Vagina (tissue), 2 donors: ENCODE results near the gene PARD3. TPM values are rescaled to one million over a fixed set of nuclear protein-coding genes. Genes with fewer than 3 reads are reported as not detected.

ENCODE experiments used
- DNase-seq, 2 donors: peaks; one replicate each; pipeline ENCODE4 v3.0.0-alpha.2; 2017; ENCODE audit errors: extremely low spot score in 2 of 2
- H3K27ac ChIP-seq: fragments of 200-600 bp; sonication (generic); one replicate; pipeline ENCODE4 v1.5.1; 2019
- H3K27me3 ChIP-seq: fragments of 200-600 bp; sonication (generic); one replicate; pipeline ENCODE4 v1.5.1; 2019
- H3K36me3 ChIP-seq, 2 donors: fragments of 200-600 bp; sonication (generic); one replicate each; pipeline ENCODE4 v1.5.1; 2017 to 2019
- H3K4me1 ChIP-seq: fragments of 200-600 bp; sonication (generic); one replicate; pipeline ENCODE4 v1.5.1; 2019
- H3K4me3 ChIP-seq, 2 donors: fragments of 200-600 bp; sonication (generic); 1 replicate in 1 of 2; 2 replicates in 1 of 2; pipeline ENCODE4 v1.5.1; 2016 to 2019
- H3K9me3 ChIP-seq: fragments of 200-600 bp; sonication (generic); one replicate; pipeline ENCODE4 v1.5.1; 2019
- POLR2A ChIP-seq, 2 donors: fragments of 450-650 bp; IDR thresholded peaks; one replicate each; pipeline ENCODE4 v1.6.1; 2017; ENCODE audit warnings: antibody characterized with exemption in 2 of 2, mild to moderate bottlenecking in 2 of 2, moderate library complexity in 2 of 2
- POLR2AphosphoS5 ChIP-seq, 2 donors: sonication (generic); formaldehyde crosslinking; IDR thresholded peaks; one replicate each; pipeline ENCODE4 v1.9.0; 2017; ENCODE audit warnings: antibody characterized with exemption in 2 of 2, mild to moderate bottlenecking in 2 of 2, low read depth in 1 of 2; ENCODE audit not compliant: insufficient read depth in 1 of 2
- intact Hi-C: fragments of 100-400 bp; cut with DNase I; formaldehyde crosslinking; loops from one replicate; pipeline ENCODE4 v1.15.1; 2023
- total RNA-seq: library from RNA; depleted of rRNA; stranded (reverse); fragments of >200 nt; gene quantifications from one replicate; pipeline ENCODE4 v1.2.3, GENCODE V29; 2016
- TF ChIP-seq, protein P1 (sequence below), 3 experiments: fragments of 450-650 bp in 2 of 3; fragments of 200-600 bp in 1 of 3; sonication (generic) in 1 of 3; IDR thresholded peaks; one replicate each; pipeline ENCODE4 v1.5.1; 2017 to 2019; ENCODE audit warnings: antibody characterized with exemption in 3 of 3, mild to moderate bottlenecking in 2 of 3, moderate library complexity in 2 of 3

The PARD3 gene
- total RNA-seq, 1 donor from 2014 or later, result 95.5 TPM

- Histone ChIP-seq H3K4me1 (no peaks in the 10 kb centered on the region), H3K4me3 (no peak overlapping the region), H3K36me3 (peaks cover 0 to 11% of the 10 kb centered on the region in 2 donors), H3K9me3 (no peaks in the 10 kb centered on the region), H3K27me3 (no peaks in the 10 kb centered on the region), H3K27ac (no peak overlapping the region)
- no peak for DNase-seq
- no peak for TF ChIP-seq POLR2AphosphoS5 (IDR thresholded peaks at IDR 0.05; ENCODE audit: insufficient read depth in 1 of 2, low read depth in 1 of 2)
- no peak for TF ChIP-seq POLR2A (IDR thresholded peaks at IDR 0.05)
- TF ChIP-seq, protein P1, sequence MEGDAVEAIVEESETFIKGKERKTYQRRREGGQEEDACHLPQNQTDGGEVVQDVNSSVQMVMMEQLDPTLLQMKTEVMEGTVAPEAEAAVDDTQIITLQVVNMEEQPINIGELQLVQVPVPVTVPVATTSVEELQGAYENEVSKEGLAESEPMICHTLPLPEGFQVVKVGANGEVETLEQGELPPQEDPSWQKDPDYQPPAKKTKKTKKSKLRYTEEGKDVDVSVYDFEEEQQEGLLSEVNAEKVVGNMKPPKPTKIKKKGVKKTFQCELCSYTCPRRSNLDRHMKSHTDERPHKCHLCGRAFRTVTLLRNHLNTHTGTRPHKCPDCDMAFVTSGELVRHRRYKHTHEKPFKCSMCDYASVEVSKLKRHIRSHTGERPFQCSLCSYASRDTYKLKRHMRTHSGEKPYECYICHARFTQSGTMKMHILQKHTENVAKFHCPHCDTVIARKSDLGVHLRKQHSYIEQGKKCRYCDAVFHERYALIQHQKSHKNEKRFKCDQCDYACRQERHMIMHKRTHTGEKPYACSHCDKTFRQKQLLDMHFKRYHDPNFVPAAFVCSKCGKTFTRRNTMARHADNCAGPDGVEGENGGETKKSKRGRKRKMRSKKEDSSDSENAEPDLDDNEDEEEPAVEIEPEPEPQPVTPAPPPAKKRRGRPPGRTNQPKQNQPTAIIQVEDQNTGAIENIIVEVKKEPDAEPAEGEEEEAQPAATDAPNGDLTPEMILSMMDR (IDR thresholded peaks at IDR 0.05), result no peak
- intact Hi-C loops, result no loop called here
Observed at GRCh38 chr10:34378297-34378696, 436.8 kb downstream of the PARD3 start.

- Histone ChIP-seq H3K27ac (no peak overlapping the region), H3K4me1 (no peaks in the 10 kb centered on the region), H3K4me3 (no peak overlapping the region), H3K36me3 (peaks cover 0 to 11% of the 10 kb centered on the region in 2 donors), H3K9me3 (no peaks in the 10 kb centered on the region), H3K27me3 (no peaks in the 10 kb centered on the region)
- intact Hi-C loops, result no loop called here
- TF ChIP-seq POLR2AphosphoS5 (IDR thresholded peaks at IDR 0.05; ENCODE audit: insufficient read depth in 1 of 2, low read depth in 1 of 2), result no peak
- TF ChIP-seq POLR2A (IDR thresholded peaks at IDR 0.05), result no peak
- TF ChIP-seq, protein P1 (IDR thresholded peaks at IDR 0.05), result no peak
- no peak for DNase-seq
Observed at GRCh38 chr10:34377833-34378232, 437.3 kb downstream of the PARD3 start.

DNA sequence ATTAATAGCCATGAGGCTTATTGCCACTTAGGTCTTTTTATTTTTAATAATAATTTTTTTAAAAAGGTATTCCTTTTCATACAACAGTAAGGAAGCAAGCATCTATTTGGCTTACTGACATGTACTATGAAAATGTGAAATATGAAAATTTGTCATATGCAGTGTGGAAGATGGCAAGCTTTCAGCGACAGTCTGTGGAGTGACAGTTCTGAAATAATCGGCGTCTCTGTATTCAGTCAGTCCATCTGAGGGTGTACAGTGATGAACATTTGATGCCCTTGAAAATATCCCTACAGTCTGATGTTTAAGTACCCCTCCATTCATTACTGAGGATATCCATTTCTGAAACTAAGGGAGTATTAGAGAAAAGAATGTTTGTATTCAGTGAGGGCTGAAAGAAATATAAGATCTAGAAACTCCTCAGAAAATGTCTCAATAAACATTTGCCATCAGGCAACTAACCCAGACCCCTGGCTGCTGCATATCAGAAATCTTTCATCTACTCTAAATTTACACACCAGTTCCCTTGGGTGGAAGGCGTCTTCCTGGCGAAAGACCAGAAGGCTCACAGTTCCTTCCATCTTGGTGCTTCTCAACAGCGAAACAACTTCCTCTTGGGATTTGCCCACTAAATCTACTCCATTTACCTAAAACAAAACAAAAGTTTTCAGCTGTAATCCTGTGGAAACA, 440.6 kb downstream of the PARD3 start:
- DNase-seq, result no peak
- Histone ChIP-seq H3K4me1 (no peaks in the 10 kb centered on the region), H3K9me3 (no peaks in the 10 kb centered on the region), H3K4me3 (no peak overlapping the region), H3K27ac (no peak overlapping the region), H3K36me3 (peaks cover 0 to 7% of the 10 kb centered on the region in 2 donors), H3K27me3 (no peaks in the 10 kb centered on the region)
- TF ChIP-seq POLR2A (IDR thresholded peaks at IDR 0.05), result no peak
- TF ChIP-seq POLR2AphosphoS5 (IDR thresholded peaks at IDR 0.05; ENCODE audit: insufficient read depth in 1 of 2, low read depth in 1 of 2), result no peak
- TF ChIP-seq, protein P1 (IDR thresholded peaks at IDR 0.05), result no peak
- intact Hi-C loops, result no loop called here

DNA sequence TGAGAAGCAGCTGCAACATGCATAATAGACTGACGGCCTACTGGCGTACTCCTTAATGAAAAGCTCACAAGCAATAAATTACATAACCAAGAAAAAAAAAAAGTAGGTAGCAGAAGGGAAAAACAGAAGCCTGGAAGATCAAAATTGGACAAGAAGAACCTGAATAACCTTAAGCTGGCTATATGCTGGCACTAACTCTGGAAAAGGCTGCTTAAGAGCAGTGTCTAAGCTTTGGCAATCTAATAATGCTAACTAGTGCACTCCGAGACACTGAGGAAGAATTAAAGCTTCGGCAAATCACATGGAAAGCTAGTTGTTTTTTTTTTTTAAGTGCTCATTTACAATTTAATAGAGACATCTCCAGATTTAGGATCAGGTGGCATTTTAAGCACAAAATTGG, 441.9 kb downstream of the PARD3 start:
- TF ChIP-seq POLR2A (IDR thresholded peaks at IDR 0.05) (no peak), POLR2AphosphoS5 (IDR thresholded peaks at IDR 0.05; ENCODE audit: insufficient read depth in 1 of 2, low read depth in 1 of 2) (no peak)
- TF ChIP-seq, protein P1 (IDR thresholded peaks at IDR 0.05), result no peak
- intact Hi-C loops, result no loop called here
- no peaks in the 10 kb centered on the region for H3K4me1 ChIP-seq
- H3K4me3 ChIP-seq, result no peak overlapping the region
- H3K9me3 ChIP-seq, result no peaks in the 10 kb centered on the region
- DNase-seq, result no peak
- H3K36me3 ChIP-seq, result peaks cover 0 to 7% of the 10 kb centered on the region in 2 donors
- H3K27ac ChIP-seq, result no peak overlapping the region
- H3K27me3 ChIP-seq, result no peaks in the 10 kb centered on the region

- Histone ChIP-seq H3K9me3 (no peaks in the 10 kb centered on the region), H3K27me3 (no peaks in the 10 kb centered on the region), H3K36me3 (peaks cover 0 to 4% of the 10 kb centered on the region in 2 donors), H3K4me3 (no peak overlapping the region), H3K27ac (no peak overlapping the region), H3K4me1 (no peaks in the 10 kb centered on the region)
- DNase-seq, result no peak
- intact Hi-C loops, result no loop called here
- TF ChIP-seq POLR2AphosphoS5 (IDR thresholded peaks at IDR 0.05; ENCODE audit: insufficient read depth in 1 of 2, low read depth in 1 of 2), result no peak
- TF ChIP-seq, protein P1 (IDR thresholded peaks at IDR 0.05), result no peak
- no peak for TF ChIP-seq POLR2A (IDR thresholded peaks at IDR 0.05)
Observed at GRCh38 chr10:34372509-34372908, 442.6 kb downstream of the PARD3 start.
